K562 (cell line): Measurements from ENCODE around the gene QRICH1. TPM values are rescaled to one million over a fixed set of nuclear protein-coding genes. Genes with fewer than 3 reads are reported as not detected.

Source experiments
- CBX3 ChIP-seq, 2 experiments: IDR thresholded peaks; 1 replicate in 1 of 2; 2 replicates in 1 of 2; pipeline ENCODE4 v1.6.1; 2012; ENCODE audit warnings: inconsistent platforms in 2 of 2, low read length in 2 of 2, borderline replicate concordance in 1 of 2, control low read depth in 1 of 2
- CEBPZ ChIP-seq: fragments of 150-350 bp; IDR thresholded peaks from 2 replicates; pipeline ENCODE4 v1.6.1; 2014; ENCODE audit warnings: low read depth, mild to moderate bottlenecking, low read length, borderline replicate concordance
- CTBP1 ChIP-seq: fragments of 450-650 bp; IDR thresholded peaks from 2 replicates; pipeline ENCODE4 v1.6.1; 2016; ENCODE audit warnings: borderline replicate concordance
- DLX4 ChIP-seq: fragments of 250-450 bp; sonication (Bioruptor Pico); IDR thresholded peaks from 2 replicates; pipeline ENCODE4 v1.6.1; 2021; ENCODE audit warnings: mild to moderate bottlenecking
- DMBX1 ChIP-seq: fragments of 250-450 bp; sonication (Bioruptor Pico); IDR thresholded peaks from 2 replicates; pipeline ENCODE4 v1.8.0; 2022; ENCODE audit warnings: inconsistent platforms, mild to moderate bottlenecking, moderate library complexity, borderline replicate concordance
- GABPB1 ChIP-seq: sonication (generic); formaldehyde crosslinking; IDR thresholded peaks from 2 replicates; pipeline ENCODE4 v1.8.0; 2022; ENCODE audit warnings: mild to moderate bottlenecking, missing genetic modification reagents
- PATZ1 ChIP-seq: fragments of 250-450 bp; sonication (Bioruptor Pico); IDR thresholded peaks from 2 replicates; pipeline ENCODE4 v1.5.0; 2020; ENCODE audit warnings: mild to moderate bottlenecking, borderline replicate concordance
- PHF21A ChIP-seq: fragments of 450-650 bp; IDR thresholded peaks from 2 replicates; pipeline ENCODE4 v1.6.1; 2017; ENCODE audit warnings: low read depth, borderline replicate concordance
- PYGO2 ChIP-seq: fragments of 450-650 bp; IDR thresholded peaks from 2 replicates; pipeline ENCODE4 v1.6.1; 2016; ENCODE audit warnings: mild to moderate bottlenecking, missing genetic modification characterization, moderate library complexity, missing compliant biosample characterization
- U2AF1 ChIP-seq: fragments of 200-400 bp; formaldehyde crosslinking; optimal IDR thresholded peaks from 2 replicates; pipeline ENCODE3; 2017; ENCODE audit warnings: mild to moderate bottlenecking, low read depth, low read length, moderate library complexity
- ZBTB11 ChIP-seq, 3 experiments: fragments of 200-800 bp in 1 of 3; fragments of 250-450 bp in 1 of 3; fragments of 450-650 bp in 1 of 3; sonication (Bioruptor Pico) in 1 of 3; sonication (Bioruptor generic) in 1 of 3; formaldehyde crosslinking in 1 of 3; IDR thresholded peaks; 2 replicates each; pipeline versions ENCODE4 v1.6.1 to v1.8.0; 2016 to 2022; ENCODE audit warnings: mild to moderate bottlenecking in 2 of 3, missing genetic modification characterization in 2 of 3, missing compliant biosample characterization in 1 of 3, moderate library complexity in 1 of 3
- ZFP30 ChIP-seq: fragments of 250-450 bp; sonication (Bioruptor Pico); IDR thresholded peaks from 2 replicates; pipeline ENCODE4 v1.8.0; 2022; ENCODE audit warnings: moderate library complexity, mild to moderate bottlenecking, inconsistent platforms, borderline replicate concordance
- polyA plus RNA-seq, 8 experiments: library from polyadenylated mRNA; depleted of rRNA in 4 of 8; stranded (reverse) in 5 of 8; unstranded in 3 of 8; fragments of >200 nt; fragmentation: Nextera tagmentation in 2 of 8; fragmentation: Illumina TruSeq in 1 of 8; extraction: Ambion mirVana in 2 of 8; extraction: Trizol in 1 of 8; gene quantifications; 2 replicates each; pipeline versions ENCODE4 v1.2.1 to v1.2.3, GENCODE V29; 2011 to 2014; ENCODE audit warnings: inconsistent platforms in 1 of 8, missing spikeins in 1 of 8
- total RNA-seq, 7 experiments: library from RNA; depleted of rRNA in 6 of 7; stranded (reverse); fragments of >200 nt in 6 of 7; fragmentation: Illumina TruSeq in 2 of 7; extraction: Trizol in 2 of 7; gene quantifications; 2 replicates each; pipeline versions ENCODE4 v1.2.1 to v1.2.3, GENCODE V29; 2011 to 2021; ENCODE audit warnings: low replicate concordance in 1 of 7
- TF ChIP-seq, protein P1 (sequence below): fragments of 250-450 bp; sonication (Bioruptor Pico); IDR thresholded peaks from 2 replicates; pipeline ENCODE4 v1.5.1; 2021; ENCODE audit warnings: mild to moderate bottlenecking

The QRICH1 gene
- total and polyA plus RNA-seq, 9 of the 15 experiments (the other 6 are each of a cell fraction or from before 2014, with no cell fraction given) = 20.1 to 99.2 (median 56.7) TPM

- TF ChIP-seq PATZ1 (CRISPR knock-in tag) (no peak), DLX4 (no peak), CTBP1 (peak; percentile 36; the same call in 1 of the 2 replicates), GABPB1 (CRISPR knock-in tag) (peak; percentile 55; the same call in 1 of the 2 replicates), ZFP30 (CRISPR knock-in tag) (no peak), PYGO2 (tag) (no peak), CBX3 (IDR thresholded peaks at IDR 0.05; ENCODE audit: borderline replicate concordance in 1 of 2, low read length in 2 of 2) (peak in 1 of 2 experiments; percentile 59; a peak in 1 of 3 replicates), DMBX1 (CRISPR knock-in tag) (peak; percentile 34; the same call in 1 of the 2 replicates), ZBTB11 (CRISPR knock-in tag; IDR thresholded peaks at IDR 0.05) (peak in 2 of 3 experiments; percentile 41 to 63; a peak in 2 of 6 replicates), U2AF1 (peak; percentile 88), PHF21A (no peak), CEBPZ (no peak)
- TF ChIP-seq, protein P1, sequence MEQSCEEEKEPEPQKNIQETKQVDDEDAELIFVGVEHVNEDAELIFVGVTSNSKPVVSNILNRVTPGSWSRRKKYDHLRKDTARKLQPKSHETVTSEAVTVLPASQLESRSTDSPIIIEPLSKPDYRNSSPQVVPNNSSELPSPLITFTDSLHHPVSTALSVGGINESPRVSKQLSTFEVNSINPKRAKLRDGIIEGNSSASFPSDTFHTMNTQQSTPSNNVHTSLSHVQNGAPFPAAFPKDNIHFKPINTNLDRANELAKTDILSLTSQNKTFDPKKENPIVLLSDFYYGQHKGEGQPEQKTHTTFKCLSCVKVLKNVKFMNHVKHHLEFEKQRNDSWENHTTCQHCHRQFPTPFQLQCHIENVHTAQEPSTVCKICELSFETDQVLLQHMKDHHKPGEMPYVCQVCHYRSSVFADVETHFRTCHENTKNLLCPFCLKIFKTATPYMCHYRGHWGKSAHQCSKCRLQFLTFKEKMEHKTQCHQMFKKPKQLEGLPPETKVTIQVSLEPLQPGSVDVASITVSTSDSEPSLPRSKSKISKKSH (CRISPR knock-in tag) = no peak
Measured at GRCh38 chr3:49021813-49022687, 71.8 kb downstream of the QRICH1 start, which contains the start of gene NDUFAF3 (continued).
